Measurements from ENCODE around the gene MRPL37. TPM values are rescaled to one million over a fixed set of nuclear protein-coding genes. Genes with fewer than 3 reads are reported as not detected.

MRPL37 gene
- total and polyA plus RNA-seq, 2 of the 8 experiments (the other 6 are each of a cell fraction or from before 2014, with no cell fraction given), result 45.5 to 126 TPM

DNA sequence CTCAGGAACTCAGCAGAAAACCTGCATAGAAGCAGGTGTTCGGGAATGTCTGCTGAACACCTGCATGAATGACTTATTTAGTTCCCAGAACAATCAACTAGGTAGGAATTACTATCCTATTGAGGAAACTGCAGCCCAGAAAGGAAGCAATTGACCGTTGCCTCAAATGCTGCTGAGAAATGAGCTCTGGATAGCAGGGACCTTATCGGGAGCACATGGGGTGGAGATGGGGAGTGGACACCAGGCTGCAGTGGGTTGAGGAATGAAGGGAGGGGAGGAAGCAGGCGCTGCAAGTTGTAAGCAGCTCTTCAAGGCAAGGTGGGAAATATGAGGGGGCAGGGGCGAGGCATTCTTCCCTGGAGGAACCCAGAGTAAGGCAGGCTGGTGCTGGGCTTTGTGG, 36.4 kb upstream of the MRPL37 start:
- 84% methylated on average over 4 of the region's 5 CpGs; no CpG with 5 or more reads in 1 of the 2 experiments for WGBS, 2 experiments (ENCODE audit: extremely low coverage in 1 of 2, insufficient coverage in 1 of 2, insufficient read length in 1 of 2, insufficient replicate concordance in 2 of 2, low coverage in 1 of 2, low lambda C conversion rate in 2 of 2, missing lambda C conversion rate in 1 of 2)
- no peak overlapping the region for H2BK20ac ChIP-seq (ENCODE audit: low read length)
- no peak overlapping the region for H2BK12ac ChIP-seq (ENCODE audit: low read depth, low read length)

More for the DNA sequence above, 36.4 kb upstream of the MRPL37 start:
- no peak for TF ChIP-seq USF2 (IDR thresholded peaks at IDR 0.05; ENCODE audit: low read length)
- Histone ChIP-seq H3K79me2 (ENCODE audit: control insufficient read depth in 1 of 2, insufficient read depth in 2 of 2, low read length in 2 of 2) (no peaks in the 10 kb centered on the region), H2AK5ac (ENCODE audit: low read depth, low read length) (no peak overlapping the region), H2AFZ (ENCODE audit: low read length) (no peak overlapping the region), H3K36me3 (ENCODE audit: control insufficient read depth in 2 of 4, insufficient read depth in 4 of 4, low read length in 3 of 4) (no peaks in the 10 kb centered on the region), H3K4me3 (ENCODE audit: extremely low read depth in 1 of 4, insufficient read depth in 2 of 4, low read depth in 3 of 4, low read length in 4 of 4) (no peak overlapping the region), H3K27ac (ENCODE audit: low read depth, low read length) (no peak overlapping the region), H3K56ac (replicated peaks; ENCODE audit: insufficient read length, low read depth, low read length) (no peak overlapping the region), H4K91ac (replicated peaks; ENCODE audit: insufficient read length, low read length) (no peak overlapping the region), H3K23ac (ENCODE audit: insufficient read length) (no peak overlapping the region), H3K4ac (replicated peaks; ENCODE audit: insufficient read length, low read depth, low read length) (no peak overlapping the region), H4K5ac (ENCODE audit: insufficient read length, low read depth, low read length) (no peak overlapping the region), H4K20me1 (replicated peaks in 1 of 2; ENCODE audit: control insufficient read depth in 1 of 2, insufficient read depth in 2 of 2, low read length in 2 of 2) (no peaks in the 10 kb centered on the region), H4K8ac (ENCODE audit: extremely low read depth, insufficient read depth, low read length) (no peak overlapping the region; the same call in 1 of the 2 replicates), H3K14ac (ENCODE audit: insufficient read length) (no peak overlapping the region), H3K18ac (ENCODE audit: extremely low read depth, low read length) (no peak overlapping the region), H2BK120ac (replicated peaks; ENCODE audit: low read depth, low read length) (no peak overlapping the region), H3K27me3 (replicated peaks in 1 of 4; ENCODE audit: control insufficient read depth in 3 of 4, extremely low read depth in 1 of 4, insufficient read depth in 3 of 4, low read length in 3 of 4) (no peaks in the 10 kb centered on the region), H3K23me2 (ENCODE audit: low read depth, low read length) (no peaks in the 10 kb centered on the region), H3K4me1 (replicated peaks in 1 of 4; ENCODE audit: control insufficient read depth in 3 of 4, insufficient read depth in 4 of 4, low read length in 3 of 4) (no peaks in the 10 kb centered on the region), H3K4me2 (ENCODE audit: insufficient read depth in 1 of 2, low read depth in 2 of 2, low read length in 2 of 2) (no peak overlapping the region), H2BK5ac (ENCODE audit: low read depth, low read length) (no peak overlapping the region), H3K9ac (replicated peaks in 1 of 4; ENCODE audit: extremely low read depth in 1 of 4, low read depth in 3 of 4, low read length in 3 of 4) (no peak overlapping the region), H3K9me3 (ENCODE audit: insufficient read depth in 2 of 2, low read depth in 1 of 2, low read length in 1 of 2) (no peaks in the 10 kb centered on the region), H3K79me1 (ENCODE audit: low read depth, low read length) (no peaks in the 10 kb centered on the region), H2BK15ac (ENCODE audit: low read length) (no peak overlapping the region)
- no peak for FAIRE-seq
- CTCF ChIA-PET (ENCODE audit: partially characterized antibody), result interaction anchor here (0.9 to 2.5 kb wide), 7 partner anchors 11 to 48 kb away, joined by 3 to 10 read pairs (median 6); partner anchors contain the start of gene CDCP2
- POLR2A ChIA-PET (ENCODE audit: partially characterized antibody), result interaction anchor here (0.7 kb wide), 1 partner anchor 13 kb away, joined by 3 read pairs; no protein-coding TSS in a partner anchor
- no peak for DNase-seq (ENCODE audit: low read depth in 1 of 2, low spot score in 2 of 2)

Measured in H1 (cell line).